ENCODE data around the gene TARS2. TPM values are rescaled to one million over a fixed set of nuclear protein-coding genes. Genes with fewer than 3 reads are reported as not detected.
A peak's percentile ranks its signal among the peaks of the same experiment; 100 is the strongest.

The TARS2 gene
- total RNA-seq, 1 donor from 2014 or later: 29.6 TPM

DNA sequence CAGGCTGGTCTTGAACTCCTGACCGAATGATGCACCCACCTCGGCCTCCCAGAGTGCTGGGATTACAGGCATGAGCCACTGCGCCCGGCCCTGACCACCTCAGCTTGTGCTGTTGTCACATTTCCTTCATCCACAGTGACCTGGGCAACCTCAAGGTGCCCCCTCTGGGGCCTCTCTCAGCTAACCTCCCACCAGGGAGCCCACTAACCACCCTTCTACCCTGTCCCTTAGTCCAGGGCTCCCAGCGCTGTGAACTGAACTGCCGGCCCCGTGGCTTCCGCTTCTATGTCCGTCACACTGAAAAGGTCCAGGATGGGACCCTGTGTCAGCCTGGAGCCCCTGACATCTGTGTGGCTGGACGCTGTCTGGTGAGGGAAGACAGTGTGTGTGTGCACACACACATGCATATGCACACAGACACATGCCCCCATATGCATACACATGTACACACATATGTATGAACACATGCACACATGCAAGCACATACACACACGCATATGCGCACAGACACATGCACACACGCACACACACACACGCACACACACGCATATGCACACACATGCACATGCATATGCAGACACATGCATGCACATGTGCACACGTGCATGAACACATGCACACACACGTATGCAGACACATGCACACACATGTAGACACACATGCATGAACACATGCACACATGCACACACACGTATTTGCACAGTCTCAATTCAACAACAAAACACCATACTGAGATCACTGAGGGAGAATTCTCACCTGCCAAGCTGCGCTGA is 68.2 kb downstream of the TARS2 start:
- peaks cover 25% of the 10 kb centered on the region for H3K4me1 Mint-ChIP-seq
- H3K27me3 Mint-ChIP-seq (ENCODE audit: insufficient read depth, low read depth): peaks cover 4% of the 10 kb centered on the region
- Histone ChIP-seq H3K4me1 (peaks cover 18% of the 10 kb centered on the region), H3K9me3 (ENCODE audit: low read depth) (no peaks in the 10 kb centered on the region), H3K4me3 (no peak overlapping the region), H3K36me3 (no peaks in the 10 kb centered on the region), H3K79me2 (ENCODE audit: low read depth) (peaks cover 4% of the 10 kb centered on the region), H3K27ac (no peak overlapping the region), H3F3A (ENCODE audit: low read depth) (peaks cover 13% of the 10 kb centered on the region), H3K4me2 (no peak overlapping the region), H3K27me3 (peaks cover 9% of the 10 kb centered on the region), H4K20me1 (ENCODE audit: low read depth) (peaks cover 9% of the 10 kb centered on the region), H3K9ac (no peak overlapping the region), H2AFZ (replicated peaks) (no peak overlapping the region)
- peaks cover 2% of the 10 kb centered on the region for H3K36me3 Mint-ChIP-seq
- no peaks in the 10 kb centered on the region for H3K9me3 Mint-ChIP-seq
- no peak overlapping the region for H3K4me3 Mint-ChIP-seq
- DNase-seq (ENCODE audit: low spot score): peak; percentile 1
- TF ChIP-seq EZH2 (IDR thresholded peaks at IDR 0.05) (no peak), EZH2phosphoT487 (IDR thresholded peaks at IDR 0.05) (no peak)
- TF ChIP-seq, protein P1, sequence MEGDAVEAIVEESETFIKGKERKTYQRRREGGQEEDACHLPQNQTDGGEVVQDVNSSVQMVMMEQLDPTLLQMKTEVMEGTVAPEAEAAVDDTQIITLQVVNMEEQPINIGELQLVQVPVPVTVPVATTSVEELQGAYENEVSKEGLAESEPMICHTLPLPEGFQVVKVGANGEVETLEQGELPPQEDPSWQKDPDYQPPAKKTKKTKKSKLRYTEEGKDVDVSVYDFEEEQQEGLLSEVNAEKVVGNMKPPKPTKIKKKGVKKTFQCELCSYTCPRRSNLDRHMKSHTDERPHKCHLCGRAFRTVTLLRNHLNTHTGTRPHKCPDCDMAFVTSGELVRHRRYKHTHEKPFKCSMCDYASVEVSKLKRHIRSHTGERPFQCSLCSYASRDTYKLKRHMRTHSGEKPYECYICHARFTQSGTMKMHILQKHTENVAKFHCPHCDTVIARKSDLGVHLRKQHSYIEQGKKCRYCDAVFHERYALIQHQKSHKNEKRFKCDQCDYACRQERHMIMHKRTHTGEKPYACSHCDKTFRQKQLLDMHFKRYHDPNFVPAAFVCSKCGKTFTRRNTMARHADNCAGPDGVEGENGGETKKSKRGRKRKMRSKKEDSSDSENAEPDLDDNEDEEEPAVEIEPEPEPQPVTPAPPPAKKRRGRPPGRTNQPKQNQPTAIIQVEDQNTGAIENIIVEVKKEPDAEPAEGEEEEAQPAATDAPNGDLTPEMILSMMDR (IDR thresholded peaks at IDR 0.05): no peak
- no peak overlapping the region for H3K27ac Mint-ChIP-seq

DNA sequence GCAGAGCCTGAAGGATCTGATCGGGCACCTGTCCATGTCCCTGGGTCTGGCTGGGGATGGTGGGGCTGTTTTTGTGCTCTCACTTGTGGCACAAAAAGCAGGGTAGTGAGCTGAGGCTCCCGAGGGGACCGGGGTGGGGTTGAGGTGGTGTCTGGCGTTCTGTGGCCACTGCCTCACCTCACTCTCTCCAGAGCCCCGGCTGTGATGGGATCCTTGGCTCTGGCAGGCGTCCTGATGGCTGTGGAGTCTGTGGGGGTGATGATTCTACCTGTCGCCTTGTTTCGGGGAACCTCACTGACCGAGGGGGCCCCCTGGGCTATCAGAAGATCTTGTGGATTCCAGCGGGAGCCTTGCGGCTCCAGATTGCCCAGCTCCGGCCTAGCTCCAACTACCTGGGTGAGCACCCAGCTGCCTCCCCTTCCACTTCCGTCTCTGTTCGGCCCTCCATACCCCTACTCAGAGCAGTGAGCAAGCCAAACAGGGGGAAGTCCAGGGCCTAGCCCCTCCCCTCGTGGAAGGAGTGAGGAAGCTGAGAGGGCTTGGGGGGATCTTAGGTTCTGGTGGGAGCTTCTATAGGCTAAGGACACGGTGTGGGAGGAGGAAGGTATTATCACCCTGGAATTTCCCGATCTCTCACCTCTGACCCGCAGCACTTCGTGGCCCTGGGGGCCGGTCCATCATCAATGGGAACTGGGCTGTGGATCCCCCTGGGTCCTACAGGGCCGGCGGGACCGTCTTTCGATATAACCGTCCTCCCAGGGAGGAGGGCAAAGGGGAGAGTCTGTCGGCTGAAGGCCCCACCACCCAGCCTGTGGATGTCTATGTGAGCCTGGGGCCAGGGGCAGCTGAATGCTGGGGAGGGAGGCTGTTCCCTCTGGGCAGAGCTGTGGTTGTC is 69.0 kb downstream of the TARS2 start:
- Mint-ChIP-seq H3K36me3 (peaks cover 2% of the 10 kb centered on the region), H3K27me3 (ENCODE audit: insufficient read depth, low read depth) (peaks cover 3% of the 10 kb centered on the region), H3K4me1 (peaks cover 30% of the 10 kb centered on the region), H3K27ac (no peak overlapping the region), H3K9me3 (no peaks in the 10 kb centered on the region), H3K4me3 (no peak overlapping the region)
- peak; percentile 42 for DNase-seq (ENCODE audit: low spot score)
- Histone ChIP-seq H3K4me3 (no peak overlapping the region), H3K36me3 (no peaks in the 10 kb centered on the region), H3K27ac (no peak overlapping the region), H3K4me2 (no peak overlapping the region), H3K79me2 (ENCODE audit: low read depth) (peaks cover 7% of the 10 kb centered on the region), H4K20me1 (ENCODE audit: low read depth) (peaks cover 5% of the 10 kb centered on the region), H3F3A (ENCODE audit: low read depth) (peaks cover 13% of the 10 kb centered on the region), H3K9ac (no peak overlapping the region), H3K9me3 (ENCODE audit: low read depth) (no peaks in the 10 kb centered on the region), H3K27me3 (peaks cover under 1% of the 10 kb centered on the region), H2AFZ (replicated peaks) (no peak overlapping the region), H3K4me1 (peaks cover 22% of the 10 kb centered on the region)
- TF ChIP-seq, protein P1 (IDR thresholded peaks at IDR 0.05): no peak
- no peak for TF ChIP-seq EZH2phosphoT487 (IDR thresholded peaks at IDR 0.05)
- no peak for TF ChIP-seq EZH2 (IDR thresholded peaks at IDR 0.05)

DNA sequence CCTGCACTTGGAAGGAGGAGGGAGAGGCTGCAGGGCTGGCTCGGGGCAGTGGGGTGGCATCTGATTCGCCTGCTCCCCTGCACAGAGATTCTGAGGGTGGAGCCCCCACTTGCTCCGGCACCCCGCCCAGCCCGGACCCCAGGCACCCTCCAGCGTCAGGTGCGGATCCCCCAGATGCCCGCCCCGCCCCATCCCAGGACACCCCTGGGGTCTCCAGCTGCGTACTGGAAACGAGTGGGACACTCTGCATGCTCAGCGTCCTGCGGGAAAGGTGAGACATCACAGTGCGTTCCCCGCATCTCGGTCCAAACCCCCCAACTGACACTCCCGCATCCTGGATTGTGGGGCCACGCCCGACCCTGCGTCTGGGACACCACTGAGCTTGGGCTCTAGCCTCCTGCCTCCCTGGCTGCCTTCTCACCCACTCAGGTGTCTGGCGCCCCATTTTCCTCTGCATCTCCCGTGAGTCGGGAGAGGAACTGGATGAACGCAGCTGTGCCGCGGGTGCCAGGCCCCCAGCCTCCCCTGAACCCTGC is 69.9 kb downstream of the TARS2 start:
- Mint-ChIP-seq H3K36me3 (peaks cover 2% of the 10 kb centered on the region), H3K4me3 (no peak overlapping the region), H3K9me3 (no peaks in the 10 kb centered on the region), H3K27me3 (ENCODE audit: insufficient read depth, low read depth) (peaks cover 2% of the 10 kb centered on the region), H3K4me1 (peaks cover 28% of the 10 kb centered on the region), H3K27ac (no peak overlapping the region)
- no peaks in the 10 kb centered on the region for H3K36me3 ChIP-seq
- peaks cover 16% of the 10 kb centered on the region for H3K4me1 ChIP-seq
- H3K27ac ChIP-seq: no peak overlapping the region
- no peak overlapping the region for H3K9ac ChIP-seq
- no peak overlapping the region for H3K4me3 ChIP-seq
- peaks cover 20% of the 10 kb centered on the region for H3F3A ChIP-seq (ENCODE audit: low read depth)
- H3K4me2 ChIP-seq: no peak overlapping the region
- no peaks in the 10 kb centered on the region for H3K9me3 ChIP-seq (ENCODE audit: low read depth)
- peaks cover 7% of the 10 kb centered on the region for H3K79me2 ChIP-seq (ENCODE audit: low read depth)
- no peak for DNase-seq (ENCODE audit: low spot score)
- TF ChIP-seq EZH2 (IDR thresholded peaks at IDR 0.05) (no peak), EZH2phosphoT487 (IDR thresholded peaks at IDR 0.05) (no peak)
- TF ChIP-seq, protein P1 (IDR thresholded peaks at IDR 0.05): no peak
- H3K27me3 ChIP-seq: no peaks in the 10 kb centered on the region
- H4K20me1 ChIP-seq (ENCODE audit: low read depth): peaks cover 5% of the 10 kb centered on the region
- H2AFZ ChIP-seq (replicated peaks): no peak overlapping the region

Small RNA genes within 50 kb of the gene (microRNA-seq; reads per million reads assigned to microRNA genes)
- not detected for gene MIR4257
- gene MIR6878: not detected

Small RNA genes within 50 kb of the gene (small RNA-seq; reads per million reads assigned to genes)
- not detected for gene MIR4257

Other genes with a start within 250 kb of the TARS2 start
- 56.4 and 64.4 TPM in 2 replicates for gene CA14, start 229.6 kb upstream of the TARS2 start, total RNA-seq (ENCODE audit: low replicate concordance)
- gene APH1A, start 218.4 kb upstream of the TARS2 start, total RNA-seq (ENCODE audit: low replicate concordance): 63.0 and 118 TPM in 2 replicates
- gene C1orf54, start 214.6 kb upstream of the TARS2 start, total RNA-seq (ENCODE audit: low replicate concordance): 19.7 and 26.7 TPM in 2 replicates
- 22.6 and 25.3 TPM in 2 replicates for gene CIART, start 204.9 kb upstream of the TARS2 start, total RNA-seq (ENCODE audit: low replicate concordance)
- gene MRPS21, start 193.6 kb upstream of the TARS2 start, total RNA-seq (ENCODE audit: low replicate concordance): 53.1 and 75.1 TPM in 2 replicates
- gene PRPF3, start 165.9 kb upstream of the TARS2 start, total RNA-seq (ENCODE audit: low replicate concordance): 69.7 and 86.2 TPM in 2 replicates
- gene RPRD2, start 123.3 kb upstream of the TARS2 start, total RNA-seq (ENCODE audit: low replicate concordance): 19.7 and 20.0 TPM in 2 replicates
- 0.30 and 0.65 TPM in 2 replicates for gene ECM1, start 20.7 kb downstream of the TARS2 start, total RNA-seq (ENCODE audit: low replicate concordance)
- 0.96 TPM in 1 of 2 replicates, not detected in the other for gene FALEC, start 28.3 kb downstream of the TARS2 start, total RNA-seq (ENCODE audit: low replicate concordance)
- not detected in 2 replicates for gene ADAMTSL4, start 62.0 kb downstream of the TARS2 start, total RNA-seq (ENCODE audit: low replicate concordance)
- gene MCL1, start 92.2 kb downstream of the TARS2 start, total RNA-seq (ENCODE audit: low replicate concordance): 202 and 232 TPM in 2 replicates
- gene ENSA, start 142.2 kb downstream of the TARS2 start, total RNA-seq (ENCODE audit: low replicate concordance): 133 and 201 TPM in 2 replicates
- 28.9 and 29.3 TPM in 2 replicates for gene GOLPH3L, start 209.7 kb downstream of the TARS2 start, total RNA-seq (ENCODE audit: low replicate concordance)
- not detected in 2 replicates for gene HORMAD1, start 233.5 kb downstream of the TARS2 start, total RNA-seq (ENCODE audit: low replicate concordance)

Measured in neural progenitor cell (in vitro differentiated cells).